BLaER1 treated with 17β-estradiol and CSF1 and Interleukin-3, amounts not matched to agents 10 nM and 100 nM (cell line): ENCODE results near the gene MLN.

Experiments used
- H3K27ac ChIP-seq, 11 experiments: shearing (Covaris generic); formaldehyde crosslinking; 2 replicates each; pipeline ENCODE4 v1.8.1; 2022
- H3K27me3 ChIP-seq, 11 experiments: shearing (Covaris generic); formaldehyde crosslinking; 2 replicates each; pipeline ENCODE4 v1.8.1; 2022
- H3K36me3 ChIP-seq, 11 experiments: shearing (Covaris generic); formaldehyde crosslinking; 2 replicates each; pipeline ENCODE4 v1.8.1; 2022
- H3K4me1 ChIP-seq, 10 experiments: shearing (Covaris generic); formaldehyde crosslinking; 2 replicates each; pipeline ENCODE4 v1.8.1; 2022
- H3K4me2 ChIP-seq, 11 experiments: shearing (Covaris generic); formaldehyde crosslinking; 2 replicates each; pipeline ENCODE4 v1.8.1; 2022
- H3K4me3 ChIP-seq, 10 experiments: shearing (Covaris generic); formaldehyde crosslinking; 2 replicates each; pipeline ENCODE4 v1.8.1; 2022
- H3K9ac ChIP-seq, 11 experiments: shearing (Covaris generic); formaldehyde crosslinking; 2 replicates each; pipeline ENCODE4 v1.8.1; 2022
- H3K9me3 ChIP-seq, 11 experiments: shearing (Covaris generic); formaldehyde crosslinking; replicated peaks in 1 of 11; 2 replicates each; pipeline ENCODE4 v1.8.1; 2022
- H4K20me1 ChIP-seq, 11 experiments: shearing (Covaris generic); formaldehyde crosslinking; 2 replicates each; pipeline ENCODE4 v1.8.1; 2022
- Cebpa-rat ChIP-seq, 11 experiments: shearing (Covaris generic); IDR thresholded peaks; 2 replicates each; pipeline ENCODE4 v1.8.1; 2022

Gene MLN

GRCh38 chr6:33745548-33745947 is 58.3 kb downstream of the MLN start:
- peaks cover 0 to 5% (median 0%) of the 10 kb centered on the region in 11 experiments; a peak in 1 of 22 replicates for H4K20me1 ChIP-seq

GRCh38 chr6:33744895-33745546 is 58.8 kb downstream of the MLN start:
- Histone ChIP-seq H3K4me3 (no peak overlapping the region), H3K4me2 (0 out of 22 replicates have a peak overlapping the region, but pooled peaks of 1 of the 11 experiments have one; percentile 3), H3K36me3 (no peaks in the 10 kb centered on the region), H3K4me1 (peaks cover 0 to 30% (median 14%) of the 10 kb centered on the region in 10 experiments; a peak in 16 of 20 replicates), H3K27me3 (no peaks in the 10 kb centered on the region), H3K9me3 (no peaks in the 10 kb centered on the region), H3K9ac (0 out of 22 replicates have a peak overlapping the region, but pooled peaks of 1 of the 11 experiments have one; percentile 31), H4K20me1 (peaks cover 0 to 10% (median 0%) of the 10 kb centered on the region in 11 experiments; a peak in 1 of 22 replicates), H3K27ac (peak overlapping the region in 3 of 11 experiments; percentile 16 to 18 (median 18); a peak in 3 of 22 replicates)
- no peak for TF ChIP-seq Cebpa-rat (IDR thresholded peaks at IDR 0.05)

More at GRCh38 chr6:33745548-33745947, 58.3 kb downstream of the MLN start:
- no peak for TF ChIP-seq Cebpa-rat (IDR thresholded peaks at IDR 0.05)
- Histone ChIP-seq H3K27me3 (no peaks in the 10 kb centered on the region), H3K4me2 (peak overlapping the region in 1 of 11 experiments; percentile 3; a peak in 1 of 22 replicates), H3K4me1 (peaks cover 3 to 35% (median 19%) of the 10 kb centered on the region in 10 experiments; a peak in 19 of 20 replicates), H3K9ac (0 out of 22 replicates have a peak overlapping the region, but pooled peaks of 1 of the 11 experiments have one; percentile 31), H3K36me3 (no peaks in the 10 kb centered on the region), H3K9me3 (no peaks in the 10 kb centered on the region), H3K27ac (peak overlapping the region in 2 of 11 experiments; percentile 16 to 18; a peak in 3 of 22 replicates), H3K4me3 (no peak overlapping the region)
